ENCODE measurements around the gene ROR2. TPM values are rescaled to one million over a fixed set of nuclear protein-coding genes. Genes with fewer than 3 reads are reported as not detected.

ROR2 gene
- total RNA-seq, 1 donor, result 13.8 TPM

- Histone ChIP-seq H3K79me2 (ENCODE audit: insufficient read depth, low read length) (no peaks in the 10 kb centered on the region), H3K27me3 (ENCODE audit: insufficient read depth, low read length) (peaks cover 7% of the 10 kb centered on the region), H3K4me3 (ENCODE audit: insufficient read depth, low read length) (no peak overlapping the region), H3K9me3 (ENCODE audit: low read depth, low read length) (no peaks in the 10 kb centered on the region), H2AFZ (ENCODE audit: low read length) (no peak overlapping the region), H3K4me1 (ENCODE audit: insufficient read depth, low read length) (no peaks in the 10 kb centered on the region), H3K4me2 (ENCODE audit: insufficient read depth, low read length) (no peak overlapping the region), H4K20me1 (ENCODE audit: insufficient read depth, low read length) (no peaks in the 10 kb centered on the region), H3K36me3 (ENCODE audit: insufficient read depth, low read length) (no peaks in the 10 kb centered on the region), H3K27ac (ENCODE audit: low read depth, low read length) (no peak overlapping the region)
- no peak for TF ChIP-seq CTCF (IDR thresholded peaks at IDR 0.05; ENCODE audit: extremely low read depth, low read depth, low read length)
- no peak for DNase-seq (ENCODE audit: insufficient read length, low spot score, missing footprints)
Measured at GRCh38 chr9:91863469-91863868, 86.6 kb downstream of the ROR2 start.

GRCh38 chr9:91858213-91859030, 91.6 kb downstream of the ROR2 start:
- no peak overlapping the region for H3K4me2 ChIP-seq (ENCODE audit: insufficient read depth, low read length)
- no peak overlapping the region for H3K27ac ChIP-seq (ENCODE audit: low read depth, low read length)
- H2AFZ ChIP-seq (ENCODE audit: low read length), result no peak overlapping the region
- H4K20me1 ChIP-seq (ENCODE audit: insufficient read depth, low read length), result no peaks in the 10 kb centered on the region
- H3K79me2 ChIP-seq (ENCODE audit: insufficient read depth, low read length), result no peaks in the 10 kb centered on the region
- DNase-seq (ENCODE audit: insufficient read length, low spot score, missing footprints), result no peak
- no peak overlapping the region for H3K4me3 ChIP-seq (ENCODE audit: insufficient read depth, low read length)
- no peak for TF ChIP-seq CTCF (IDR thresholded peaks at IDR 0.05; ENCODE audit: extremely low read depth, low read depth, low read length)
- no peaks in the 10 kb centered on the region for H3K36me3 ChIP-seq (ENCODE audit: insufficient read depth, low read length)
- H3K4me1 ChIP-seq (ENCODE audit: insufficient read depth, low read length), result no peaks in the 10 kb centered on the region
- H3K9me3 ChIP-seq (ENCODE audit: low read depth, low read length), result no peaks in the 10 kb centered on the region
- H3K27me3 ChIP-seq (ENCODE audit: insufficient read depth, low read length), result no peaks in the 10 kb centered on the region

- H2AFZ ChIP-seq (ENCODE audit: low read length), result peak overlapping the region; percentile 10
- H3K27ac ChIP-seq (ENCODE audit: low read depth, low read length), result no peak overlapping the region
- TF ChIP-seq CTCF (IDR thresholded peaks at IDR 0.05; ENCODE audit: extremely low read depth, low read depth, low read length), result no peak
- H3K36me3 ChIP-seq (ENCODE audit: insufficient read depth, low read length), result no peaks in the 10 kb centered on the region
- no peaks in the 10 kb centered on the region for H4K20me1 ChIP-seq (ENCODE audit: insufficient read depth, low read length)
- H3K4me2 ChIP-seq (ENCODE audit: insufficient read depth, low read length), result no peak overlapping the region
- H3K9me3 ChIP-seq (ENCODE audit: low read depth, low read length), result no peaks in the 10 kb centered on the region
- DNase-seq (ENCODE audit: insufficient read length, low spot score, missing footprints), result no peak
- no peaks in the 10 kb centered on the region for H3K79me2 ChIP-seq (ENCODE audit: insufficient read depth, low read length)
- H3K4me1 ChIP-seq (ENCODE audit: insufficient read depth, low read length), result no peaks in the 10 kb centered on the region
- H3K4me3 ChIP-seq (ENCODE audit: insufficient read depth, low read length), result no peak overlapping the region
- H3K27me3 ChIP-seq (ENCODE audit: insufficient read depth, low read length), result no peaks in the 10 kb centered on the region
Measured at GRCh38 chr9:91857291-91858212, 92.5 kb downstream of the ROR2 start.

- no peaks in the 10 kb centered on the region for H3K36me3 ChIP-seq (ENCODE audit: insufficient read depth, low read length)
- no peaks in the 10 kb centered on the region for H3K4me1 ChIP-seq (ENCODE audit: insufficient read depth, low read length)
- no peaks in the 10 kb centered on the region for H3K79me2 ChIP-seq (ENCODE audit: insufficient read depth, low read length)
- H4K20me1 ChIP-seq (ENCODE audit: insufficient read depth, low read length), result no peaks in the 10 kb centered on the region
- H3K9me3 ChIP-seq (ENCODE audit: low read depth, low read length), result no peaks in the 10 kb centered on the region
- no peak overlapping the region for H3K4me2 ChIP-seq (ENCODE audit: insufficient read depth, low read length)
- no peak overlapping the region for H3K27ac ChIP-seq (ENCODE audit: low read depth, low read length)
- no peak overlapping the region for H2AFZ ChIP-seq (ENCODE audit: low read length)
- no peaks in the 10 kb centered on the region for H3K27me3 ChIP-seq (ENCODE audit: insufficient read depth, low read length)
- TF ChIP-seq CTCF (IDR thresholded peaks at IDR 0.05; ENCODE audit: extremely low read depth, low read depth, low read length), result no peak
- H3K4me3 ChIP-seq (ENCODE audit: insufficient read depth, low read length), result no peak overlapping the region
- no peak for DNase-seq (ENCODE audit: insufficient read length, low spot score, missing footprints)
Measured at GRCh38 chr9:91856419-91856818, 93.6 kb downstream of the ROR2 start.

Measured in osteoblast (primary cell).